ENCODE measurements around the gene ZNF407.
A peak's percentile ranks its signal among the peaks of the same experiment; 100 is the strongest.

Gene ZNF407

GRCh38 chr18:74669136-74669798, 71.6 kb downstream of the ZNF407 start:
- DNase-seq, result no peak

GRCh38 chr18:74672371-74672770, 74.7 kb downstream of the ZNF407 start:
- DNase-seq, result no peak

GRCh38 chr18:74674487-74674886, 76.8 kb downstream of the ZNF407 start:
- DNase-seq, result no peak

GRCh38 chr18:74679006-74679678, 81.5 kb downstream of the ZNF407 start:
- DNase-seq, result no peak

GRCh38 chr18:74679679-74680076, 82.0 kb downstream of the ZNF407 start:
- DNase-seq, result no peak

GRCh38 chr18:74682141-74682990, 84.7 kb downstream of the ZNF407 start:
- no peak for DNase-seq

GRCh38 chr18:74682991-74683297, 85.3 kb downstream of the ZNF407 start:
- peak in 1 of 51 donors; percentile 29 for DNase-seq

GRCh38 chr18:74683573-74683972, 85.9 kb downstream of the ZNF407 start:
- no peak for DNase-seq

GRCh38 chr18:74689251-74689650, 91.6 kb downstream of the ZNF407 start:
- no peak for DNase-seq

GRCh38 chr18:74692367-74693013, 94.8 kb downstream of the ZNF407 start:
- DNase-seq, result no peak

- no peak for DNase-seq
These were observed 96.8 kb downstream of the ZNF407 start for GRCh38 chr18:74694436-74694835.

- DNase-seq, result no peak
These were observed 97.5 kb downstream of the ZNF407 start for GRCh38 chr18:74695170-74695569.

- DNase-seq, result no peak
These were observed 101.2 kb downstream of the ZNF407 start for GRCh38 chr18:74698881-74699280.

GRCh38 chr18:74699455-74699854, 101.8 kb downstream of the ZNF407 start:
- DNase-seq, result no peak

- no peak for DNase-seq
These were observed 105.3 kb downstream of the ZNF407 start for GRCh38 chr18:74702950-74703349.

GRCh38 chr18:74708169-74708568, 110.5 kb downstream of the ZNF407 start:
- no peak for DNase-seq

GRCh38 chr18:74709452-74709851, 111.8 kb downstream of the ZNF407 start:
- DNase-seq, result no peak

- DNase-seq, result no peak
These were observed 116.5 kb downstream of the ZNF407 start for GRCh38 chr18:74714120-74714519.

GRCh38 chr18:74714791-74715190, 117.1 kb downstream of the ZNF407 start:
- DNase-seq, result peak in 2 of 51 donors; percentile 3 to 11

- DNase-seq, result peak in 34 of 51 donors; percentile 3 to 73 (median 30)
These were observed 117.6 kb downstream of the ZNF407 start for GRCh38 chr18:74715306-74715705.

- DNase-seq, result no peak
These were observed 118.4 kb downstream of the ZNF407 start for GRCh38 chr18:74715865-74716712.
